ENCODE measurements around the gene TLE4.

TLE4 gene

GRCh38 chr9:79592726-79593493 lies 21.1 kb downstream of the TLE4 start:
- Histone ChIP-seq H4K8ac (ENCODE audit: low read depth, low read length) (no peak overlapping the region), H3K9me3 (replicated peaks in 1 of 2; ENCODE audit: control insufficient read depth in 2 of 2, insufficient read depth in 1 of 2, low read depth in 1 of 2, low read length in 2 of 2) (peaks cover 2 to 26% of the 10 kb centered on the region in 2 donors), H2BK5ac (ENCODE audit: low read length) (no peak overlapping the region), H3K27ac (replicated peaks; ENCODE audit: low read length) (no peak overlapping the region), H3K4me3 (ENCODE audit: low read length in 2 of 2) (no peak overlapping the region), H2BK120ac (ENCODE audit: low read depth, low read length) (no peak overlapping the region), H2BK15ac (ENCODE audit: low read length) (no peak overlapping the region), H3K4ac (ENCODE audit: low read length) (no peak overlapping the region), H2BK12ac (ENCODE audit: low read length) (no peak overlapping the region), H2AFZ (ENCODE audit: low read length) (no peak overlapping the region), H3K14ac (ENCODE audit: low read length) (no peak overlapping the region), H3K79me1 (ENCODE audit: low read depth, low read length) (peaks cover 4% of the 10 kb centered on the region), H3K9ac (ENCODE audit: low read depth, low read length, poor library complexity) (no peak overlapping the region), H2AK5ac (ENCODE audit: low read depth, low read length) (no peak overlapping the region), H3K18ac (ENCODE audit: low read length) (no peak overlapping the region), H4K91ac (ENCODE audit: low read depth, low read length, poor library complexity) (no peak overlapping the region), H3K27me3 (ENCODE audit: control insufficient read depth in 3 of 3, insufficient read depth in 3 of 3, low read depth in 1 of 3, low read length in 3 of 3) (no peaks in the 10 kb centered on the region), H3K23ac (ENCODE audit: low read depth, low read length, poor library complexity) (no peak overlapping the region), H3K4me1 (ENCODE audit: control insufficient read depth in 2 of 2, insufficient read depth in 1 of 2, low read depth in 1 of 2, low read length in 2 of 2) (peaks cover 0 to 5% of the 10 kb centered on the region in 2 donors), H3K4me2 (ENCODE audit: insufficient read depth, low read length, poor library complexity, severe bottlenecking) (no peak overlapping the region), H3K36me3 (replicated peaks in 1 of 2; ENCODE audit: control insufficient read depth in 2 of 2, insufficient read depth in 2 of 2, low read length in 2 of 2) (peaks cover 11 to 95% of the 10 kb centered on the region in 2 donors)
- no CpG with 5 or more reads among the region's 4 CpGs for WGBS, 2 donors (ENCODE audit: extremely low coverage in 2 of 2, insufficient read length in 2 of 2, insufficient replicate concordance in 1 of 2)
- no peak for DNase-seq (ENCODE audit: low spot score)

GRCh38 chr9:79598562-79599345 lies 27.0 kb downstream of the TLE4 start:
- Histone ChIP-seq H3K9me3 (replicated peaks in 1 of 2; ENCODE audit: control insufficient read depth in 2 of 2, insufficient read depth in 1 of 2, low read depth in 1 of 2, low read length in 2 of 2) (peaks cover 15 to 56% of the 10 kb centered on the region in 2 donors), H2AFZ (ENCODE audit: low read length) (no peak overlapping the region), H4K8ac (ENCODE audit: low read depth, low read length) (no peak overlapping the region), H3K18ac (ENCODE audit: low read length) (no peak overlapping the region), H3K27me3 (ENCODE audit: control insufficient read depth in 3 of 3, insufficient read depth in 3 of 3, low read depth in 1 of 3, low read length in 3 of 3) (no peaks in the 10 kb centered on the region), H3K36me3 (replicated peaks in 1 of 2; ENCODE audit: control insufficient read depth in 2 of 2, insufficient read depth in 2 of 2, low read length in 2 of 2) (peaks cover 32 to 97% of the 10 kb centered on the region in 2 donors), H3K4me3 (ENCODE audit: low read length in 2 of 2) (no peak overlapping the region), H2AK5ac (ENCODE audit: low read depth, low read length) (no peak overlapping the region), H3K27ac (replicated peaks; ENCODE audit: low read length) (no peak overlapping the region), H2BK15ac (ENCODE audit: low read length) (no peak overlapping the region), H3K9ac (ENCODE audit: low read depth, low read length, poor library complexity) (no peak overlapping the region), H2BK120ac (ENCODE audit: low read depth, low read length) (no peak overlapping the region), H4K91ac (ENCODE audit: low read depth, low read length, poor library complexity) (no peak overlapping the region), H3K23ac (ENCODE audit: low read depth, low read length, poor library complexity) (no peak overlapping the region), H3K4me2 (ENCODE audit: insufficient read depth, low read length, poor library complexity, severe bottlenecking) (no peak overlapping the region), H3K4ac (ENCODE audit: low read length) (no peak overlapping the region), H2BK12ac (ENCODE audit: low read length) (no peak overlapping the region), H2BK5ac (ENCODE audit: low read length) (no peak overlapping the region), H3K4me1 (ENCODE audit: control insufficient read depth in 2 of 2, insufficient read depth in 1 of 2, low read depth in 1 of 2, low read length in 2 of 2) (peaks cover 0 to 2% of the 10 kb centered on the region in 2 donors), H3K79me1 (ENCODE audit: low read depth, low read length) (peaks cover 6% of the 10 kb centered on the region), H3K14ac (ENCODE audit: low read length) (no peak overlapping the region)
- no peak for DNase-seq (ENCODE audit: low spot score)
- WGBS, 2 donors (ENCODE audit: extremely low coverage in 2 of 2, insufficient read length in 2 of 2, insufficient replicate concordance in 1 of 2): no CpG with 5 or more reads among the region's 4 CpGs

- H3K27ac ChIP-seq (replicated peaks; ENCODE audit: low read length): no peak overlapping the region
- no peaks in the 10 kb centered on the region for H3K27me3 ChIP-seq (ENCODE audit: control insufficient read depth in 3 of 3, insufficient read depth in 3 of 3, low read depth in 1 of 3, low read length in 3 of 3)
- H2BK5ac ChIP-seq (ENCODE audit: low read length): no peak overlapping the region
- peaks cover 6% of the 10 kb centered on the region for H3K79me1 ChIP-seq (ENCODE audit: low read depth, low read length)
- no peak overlapping the region for H2BK15ac ChIP-seq (ENCODE audit: low read length)
- H3K18ac ChIP-seq (ENCODE audit: low read length): no peak overlapping the region
- no peak overlapping the region for H3K14ac ChIP-seq (ENCODE audit: low read length)
- no peak for DNase-seq (ENCODE audit: low spot score)
- no peak overlapping the region for H2AFZ ChIP-seq (ENCODE audit: low read length)
- H3K9me3 ChIP-seq (replicated peaks in 1 of 2; ENCODE audit: control insufficient read depth in 2 of 2, insufficient read depth in 1 of 2, low read depth in 1 of 2, low read length in 2 of 2): peaks cover 15 to 50% of the 10 kb centered on the region in 2 donors
- H4K91ac ChIP-seq (ENCODE audit: low read depth, low read length, poor library complexity): no peak overlapping the region
- peaks cover 36 to 97% of the 10 kb centered on the region in 2 donors for H3K36me3 ChIP-seq (replicated peaks in 1 of 2; ENCODE audit: control insufficient read depth in 2 of 2, insufficient read depth in 2 of 2, low read length in 2 of 2)
- H3K4ac ChIP-seq (ENCODE audit: low read length): no peak overlapping the region
- H2BK120ac ChIP-seq (ENCODE audit: low read depth, low read length): no peak overlapping the region
- no peak overlapping the region for H3K4me2 ChIP-seq (ENCODE audit: insufficient read depth, low read length, poor library complexity, severe bottlenecking)
- no peak overlapping the region for H4K8ac ChIP-seq (ENCODE audit: low read depth, low read length)
- H3K9ac ChIP-seq (ENCODE audit: low read depth, low read length, poor library complexity): no peak overlapping the region
- no peak overlapping the region for H2BK12ac ChIP-seq (ENCODE audit: low read length)
- peaks cover 0 to 2% of the 10 kb centered on the region in 2 donors for H3K4me1 ChIP-seq (ENCODE audit: control insufficient read depth in 2 of 2, insufficient read depth in 1 of 2, low read depth in 1 of 2, low read length in 2 of 2)
- H3K4me3 ChIP-seq (ENCODE audit: low read length in 2 of 2): no peak overlapping the region
- no CpG with 5 or more reads among the region's 5 CpGs for WGBS, 2 donors (ENCODE audit: extremely low coverage in 2 of 2, insufficient read length in 2 of 2, insufficient replicate concordance in 1 of 2)
- no peak overlapping the region for H2AK5ac ChIP-seq (ENCODE audit: low read depth, low read length)
- H3K23ac ChIP-seq (ENCODE audit: low read depth, low read length, poor library complexity): no peak overlapping the region
Observed at GRCh38 chr9:79600466-79600865, 28.7 kb downstream of the TLE4 start.
